SK-N-SH (cell line): ENCODE measurements around the gene GDAP2. TPM values are rescaled to one million over a fixed set of nuclear protein-coding genes. Genes with fewer than 3 reads are reported as not detected.

ENCODE experiments used
- CTCF ChIA-PET: fragments of 300-600, 350-600 bp; formaldehyde crosslinking; extraction: SDS; loops from one replicate; lab custom pipeline; 2021; lab: Yijun Ruan, JAX
- POLR2A ChIA-PET: fragments of 350-600 bp; sonication (Branson Sonifier 250); formaldehyde crosslinking; extraction: SDS; loops from one replicate; lab custom pipeline; 2020; ENCODE audit warnings: antibody characterized with exemption, inconsistent platforms; lab: Yijun Ruan, JAX
- DNase-seq: peaks from one replicate; pipeline ENCODE4 v3.0.0; 2012
- H2AFZ ChIP-seq: fragments of 200-600 bp; sonication (generic); 2 replicates; pipeline ENCODE4 v1.8.1; 2016; ENCODE audit warnings: antibody characterized with exemption, mild to moderate bottlenecking, low read depth
- H3F3A ChIP-seq: fragments of 200-600 bp; sonication (generic); replicated peaks from 2 replicates; pipeline ENCODE3; 2016; ENCODE audit warnings: antibody characterized with exemption, mild to moderate bottlenecking; ENCODE audit not compliant: insufficient read depth
- H3K27ac ChIP-seq, 2 experiments: fragments of 200-500 bp in 1 of 2; fragments of 200-600 bp in 1 of 2; sonication (Bioruptor generic) in 1 of 2; sonication (generic), shearing (Covaris generic) in 1 of 2; 2 replicates each; pipeline versions ENCODE4 v1.5.1 to v1.6.1; 2014 to 2016; ENCODE audit warnings: low read depth in 2 of 2, inconsistent platforms in 1 of 2, low read length in 1 of 2, mild to moderate bottlenecking in 1 of 2, mixed read lengths in 1 of 2
- H3K27me3 ChIP-seq: fragments of 200-600 bp; sonication (generic), shearing (Covaris generic); 2 replicates; pipeline ENCODE4 v1.6.1; 2016; ENCODE audit warnings: mixed run types; ENCODE audit not compliant: insufficient read depth
- H3K36me3 ChIP-seq, 2 experiments: fragments of 200-500 bp in 1 of 2; fragments of 200-600 bp in 1 of 2; sonication (Bioruptor generic) in 1 of 2; sonication (generic) in 1 of 2; replicated peaks in 1 of 2; 2 replicates each; pipeline versions ENCODE3 to v1.5.1; 2014 to 2016; ENCODE audit warnings: low read length in 1 of 2, mild to moderate bottlenecking in 1 of 2; ENCODE audit not compliant: insufficient read depth in 2 of 2, control insufficient read depth in 1 of 2
- H3K4me1 ChIP-seq, 2 experiments: fragments of 200-500 bp in 1 of 2; fragments of 200-600 bp in 1 of 2; sonication (Bioruptor generic) in 1 of 2; sonication (generic), shearing (Covaris generic) in 1 of 2; 2 replicates each; pipeline versions ENCODE4 v1.5.1 to v1.6.1; 2014 to 2016; ENCODE audit warnings: low read depth in 1 of 2, low read length in 1 of 2, mixed run types in 1 of 2; ENCODE audit not compliant: insufficient read depth in 2 of 2, control insufficient read depth in 1 of 2
- H3K4me2 ChIP-seq: fragments of 200-600 bp; sonication (generic), shearing (Covaris generic); 2 replicates; pipeline ENCODE4 v1.6.1; 2017; ENCODE audit warnings: mixed run types
- H3K4me3 ChIP-seq, 2 experiments: fragments of 200-500 bp in 1 of 2; fragments of 200-600 bp in 1 of 2; sonication (Bioruptor generic) in 1 of 2; sonication (generic), shearing (Covaris generic) in 1 of 2; 2 replicates each; pipeline versions ENCODE4 v1.5.1 to v1.8.1; 2014 to 2016; ENCODE audit warnings: low read depth in 2 of 2, inconsistent platforms in 1 of 2, low read length in 1 of 2, mild to moderate bottlenecking in 1 of 2, mixed read lengths in 1 of 2, moderate library complexity in 1 of 2
- H3K79me2 ChIP-seq: fragments of 200-600 bp; sonication (generic); 2 replicates; pipeline ENCODE4 v1.8.1; 2017; ENCODE audit warnings: mild to moderate bottlenecking; ENCODE audit not compliant: insufficient read depth
- H3K9ac ChIP-seq: fragments of 200-600 bp; sonication (generic); 2 replicates; pipeline ENCODE4 v1.6.1; 2017; ENCODE audit warnings: mixed run types
- H3K9me2 ChIP-seq: fragments of 200-600 bp; sonication (generic); 2 replicates; pipeline ENCODE4 v1.6.1; 2017; ENCODE audit warnings: mixed run types
- H3K9me3 ChIP-seq: fragments of 200-600 bp; sonication (generic); 2 replicates; pipeline ENCODE4 v1.6.1; 2017; ENCODE audit warnings: mixed run types, mild to moderate bottlenecking, moderate library complexity
- H4K20me1 ChIP-seq: fragments of 200-600 bp; sonication (generic); 2 replicates; pipeline ENCODE4 v1.6.1; 2017; ENCODE audit warnings: mild to moderate bottlenecking, mixed run types; ENCODE audit not compliant: insufficient read depth
- ELF1 ChIP-seq: IDR thresholded peaks from 2 replicates; pipeline ENCODE4 v1.4.0; 2012
- EP300 ChIP-seq, 2 experiments: IDR thresholded peaks; 2 replicates each; pipeline versions ENCODE4 v1.4.0 to v1.6.1; 2012; ENCODE audit warnings: borderline replicate concordance in 1 of 2, low read depth in 1 of 2, low read length in 1 of 2
- EZH2phosphoT487 ChIP-seq: fragments of 200-600 bp; sonication (generic); IDR thresholded peaks from 2 replicates; pipeline ENCODE4 v1.6.1; 2017; ENCODE audit warnings: low read depth, mixed run types, mild to moderate bottlenecking, antibody characterized with exemption, moderate library complexity, borderline replicate concordance
- FOSL2 ChIP-seq: IDR thresholded peaks from 2 replicates; pipeline ENCODE4 v1.4.0; 2012; ENCODE audit warnings: low read depth, mild to moderate bottlenecking, moderate library complexity, borderline replicate concordance
- GABPA ChIP-seq: IDR thresholded peaks from 2 replicates; pipeline ENCODE4 v1.4.0; 2012; ENCODE audit warnings: low read depth, mild to moderate bottlenecking
- GATA2 ChIP-seq: sonication (generic); formaldehyde crosslinking; IDR thresholded peaks from 2 replicates; pipeline ENCODE4 v1.5.0; 2020; ENCODE audit warnings: mild to moderate bottlenecking, missing genetic modification reagents
- JUND ChIP-seq: IDR thresholded peaks from 2 replicates; pipeline ENCODE4 v1.4.0; 2012
- RAD21 ChIP-seq: IDR thresholded peaks from 2 replicates; pipeline ENCODE4 v1.6.1; 2012; ENCODE audit warnings: mild to moderate bottlenecking, low read length
- RFX5 ChIP-seq: IDR thresholded peaks from 2 replicates; pipeline ENCODE4 v1.6.1; 2012; ENCODE audit warnings: mild to moderate bottlenecking, improper control_type of control experiment, low read length
- RXRA ChIP-seq: IDR thresholded peaks from 2 replicates; pipeline ENCODE4 v1.4.0; 2012; ENCODE audit warnings: low read depth, mild to moderate bottlenecking, borderline replicate concordance
- SIN3A ChIP-seq: IDR thresholded peaks from 2 replicates; pipeline ENCODE4 v1.6.1; 2012; ENCODE audit warnings: low read depth, mild to moderate bottlenecking, low read length, moderate library complexity, borderline replicate concordance
- SMC3 ChIP-seq: IDR thresholded peaks from 2 replicates; pipeline ENCODE4 v1.6.1; 2012; ENCODE audit warnings: low read depth, low read length, improper control_type of control experiment
- TCF12 ChIP-seq: IDR thresholded peaks from 2 replicates; pipeline ENCODE4 v1.4.0; 2012
- YY1 ChIP-seq: IDR thresholded peaks from 2 replicates; pipeline ENCODE4 v1.4.0; 2012; ENCODE audit warnings: low read depth, mild to moderate bottlenecking
- WGBS: methylation state at CpG from one replicate; pipeline ENCODE4 v1.1.6; 2017; ENCODE audit warnings: low lambda C conversion rate; 5-methylcytosine and 5-hydroxymethylcytosine counted together
- polyA plus RNA-seq, 3 experiments: library from polyadenylated mRNA; depleted of rRNA; stranded (reverse); fragments of >200 nt; gene quantifications; 2 replicates each; pipeline ENCODE4 v1.2.3, GENCODE V29; 2012
- TF ChIP-seq, protein P1 (sequence below): IDR thresholded peaks from 2 replicates; pipeline ENCODE4 v1.4.0; 2012; ENCODE audit warnings: low read depth, borderline replicate concordance
- TF ChIP-seq, protein P2 (sequence below): IDR thresholded peaks from 2 replicates; pipeline ENCODE4 v1.4.0; 2012; ENCODE audit warnings: low read depth
- TF ChIP-seq, protein P3 (sequence below): fragments of 150-350 bp; IDR thresholded peaks from 2 replicates; pipeline ENCODE4 v1.6.1; 2016; ENCODE audit warnings: mild to moderate bottlenecking, low read depth, low read length
- TF ChIP-seq, protein P4 (sequence below): fragments of 200-600 bp; sonication (generic); IDR thresholded peaks from 2 replicates; pipeline ENCODE4 v1.6.1; 2017; ENCODE audit warnings: antibody characterized with exemption, mild to moderate bottlenecking, moderate library complexity
- TF ChIP-seq, protein P5 (sequence below): IDR thresholded peaks from 2 replicates; pipeline ENCODE4; 2012

GDAP2 gene
- polyA plus RNA-seq, 1 of the 3 experiments (the other 2 are of a cell fraction): 5.6 TPM

DNA sequence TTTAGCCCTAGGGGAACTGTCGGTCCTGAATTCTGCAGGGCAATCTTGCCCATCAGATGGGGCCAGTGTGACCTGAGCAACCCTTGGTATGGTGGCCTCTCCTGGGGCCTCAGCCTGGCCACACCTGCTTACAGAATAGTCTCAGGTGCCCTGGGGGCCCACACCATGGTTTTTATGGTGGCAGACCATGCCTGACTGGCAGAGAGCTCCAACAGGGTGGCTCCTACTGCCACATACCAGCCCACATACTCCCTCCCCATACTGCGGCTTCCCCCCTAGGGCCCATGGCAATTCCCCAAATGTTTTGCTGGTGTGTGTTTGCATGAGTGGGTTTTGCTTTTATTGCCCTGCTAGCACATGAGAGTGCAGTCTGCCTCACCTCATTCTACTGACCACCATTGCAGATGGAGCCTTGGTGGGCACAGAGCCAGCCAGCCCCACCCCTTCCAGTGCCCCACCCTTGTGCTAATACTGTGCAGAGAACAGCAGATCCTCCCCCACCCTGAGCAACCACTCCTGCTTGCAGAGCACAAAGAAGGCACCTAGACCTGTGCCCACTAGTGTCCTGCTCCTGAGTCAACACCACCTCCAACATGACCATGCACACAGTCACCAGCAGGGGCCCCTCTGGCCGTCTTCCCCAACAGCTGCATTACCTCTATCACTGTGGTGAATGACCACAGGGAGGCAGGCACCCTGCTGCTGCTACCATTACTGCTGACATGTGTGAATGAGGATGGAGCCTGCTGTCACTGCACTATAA, 86.8 kb downstream of the GDAP2 start (continued):
- TF ChIP-seq, protein P1, sequence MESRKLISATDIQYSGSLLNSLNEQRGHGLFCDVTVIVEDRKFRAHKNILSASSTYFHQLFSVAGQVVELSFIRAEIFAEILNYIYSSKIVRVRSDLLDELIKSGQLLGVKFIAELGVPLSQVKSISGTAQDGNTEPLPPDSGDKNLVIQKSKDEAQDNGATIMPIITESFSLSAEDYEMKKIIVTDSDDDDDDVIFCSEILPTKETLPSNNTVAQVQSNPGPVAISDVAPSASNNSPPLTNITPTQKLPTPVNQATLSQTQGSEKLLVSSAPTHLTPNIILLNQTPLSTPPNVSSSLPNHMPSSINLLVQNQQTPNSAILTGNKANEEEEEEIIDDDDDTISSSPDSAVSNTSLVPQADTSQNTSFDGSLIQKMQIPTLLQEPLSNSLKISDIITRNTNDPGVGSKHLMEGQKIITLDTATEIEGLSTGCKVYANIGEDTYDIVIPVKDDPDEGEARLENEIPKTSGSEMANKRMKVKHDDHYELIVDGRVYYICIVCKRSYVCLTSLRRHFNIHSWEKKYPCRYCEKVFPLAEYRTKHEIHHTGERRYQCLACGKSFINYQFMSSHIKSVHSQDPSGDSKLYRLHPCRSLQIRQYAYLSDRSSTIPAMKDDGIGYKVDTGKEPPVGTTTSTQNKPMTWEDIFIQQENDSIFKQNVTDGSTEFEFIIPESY: no peak
- TF ChIP-seq GABPA (no peak), EP300 (IDR thresholded peaks at IDR 0.05; ENCODE audit: borderline replicate concordance in 1 of 2, low read depth in 1 of 2, low read length in 1 of 2) (no peak), YY1 (no peak), RFX5 (no peak), FOSL2 (no peak), JUND (no peak), SMC3 (no peak)
- TF ChIP-seq, protein P2, sequence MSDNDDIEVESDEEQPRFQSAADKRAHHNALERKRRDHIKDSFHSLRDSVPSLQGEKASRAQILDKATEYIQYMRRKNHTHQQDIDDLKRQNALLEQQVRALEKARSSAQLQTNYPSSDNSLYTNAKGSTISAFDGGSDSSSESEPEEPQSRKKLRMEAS: no peak
- TF ChIP-seq, protein P3, sequence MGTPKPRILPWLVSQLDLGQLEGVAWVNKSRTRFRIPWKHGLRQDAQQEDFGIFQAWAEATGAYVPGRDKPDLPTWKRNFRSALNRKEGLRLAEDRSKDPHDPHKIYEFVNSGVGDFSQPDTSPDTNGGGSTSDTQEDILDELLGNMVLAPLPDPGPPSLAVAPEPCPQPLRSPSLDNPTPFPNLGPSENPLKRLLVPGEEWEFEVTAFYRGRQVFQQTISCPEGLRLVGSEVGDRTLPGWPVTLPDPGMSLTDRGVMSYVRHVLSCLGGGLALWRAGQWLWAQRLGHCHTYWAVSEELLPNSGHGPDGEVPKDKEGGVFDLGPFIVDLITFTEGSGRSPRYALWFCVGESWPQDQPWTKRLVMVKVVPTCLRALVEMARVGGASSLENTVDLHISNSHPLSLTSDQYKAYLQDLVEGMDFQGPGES: no peak

DNA sequence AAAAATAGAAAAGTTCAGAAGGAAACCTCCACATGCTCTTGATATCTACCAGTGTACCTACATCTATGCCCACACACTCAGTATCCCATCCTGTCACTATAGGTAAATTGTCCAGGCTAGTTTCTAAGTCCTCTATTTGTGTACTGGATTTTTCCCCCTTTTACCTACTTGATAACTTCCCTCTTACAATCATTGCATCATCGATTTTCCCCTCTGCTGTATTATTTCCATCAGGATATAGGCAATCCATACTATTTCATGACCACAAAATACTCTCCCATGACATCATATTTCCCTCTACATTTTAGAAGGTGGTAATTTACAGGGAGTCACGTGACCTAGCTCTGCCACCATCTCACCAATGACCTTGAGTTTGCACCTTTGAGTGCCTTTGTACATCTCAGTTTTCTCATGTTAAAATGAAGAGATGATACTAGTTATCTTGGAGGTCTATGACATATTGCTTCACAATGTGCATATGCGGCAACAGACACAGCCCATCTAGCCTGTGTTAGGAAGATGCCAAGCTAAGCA, 88.2 kb downstream of the GDAP2 start:
- WGBS: 96% methylated on average over 3 of the region's 3 CpGs
- no peaks in the 10 kb centered on the region for H3K79me2 ChIP-seq
- H2AFZ ChIP-seq: no peak overlapping the region
- H3K27me3 ChIP-seq: no peaks in the 10 kb centered on the region
- peaks cover 0 to 8% of the 10 kb centered on the region in 2 experiments for H3K36me3 ChIP-seq
- 0 out of 4 replicates have a peak, but pooled peaks cover 0 to 3% of the 10 kb centered on the region in 2 experiments for H3K4me1 ChIP-seq
- TF ChIP-seq RXRA (no peak), ELF1 (no peak), RFX5 (no peak), GATA2 (CRISPR knock-in tag) (no peak), RAD21 (no peak), SIN3A (no peak), TCF12 (no peak), EZH2phosphoT487 (no peak), EP300 (IDR thresholded peaks at IDR 0.05; ENCODE audit: borderline replicate concordance in 1 of 2, low read depth in 1 of 2, low read length in 1 of 2) (no peak)
- TF ChIP-seq, protein P4, sequence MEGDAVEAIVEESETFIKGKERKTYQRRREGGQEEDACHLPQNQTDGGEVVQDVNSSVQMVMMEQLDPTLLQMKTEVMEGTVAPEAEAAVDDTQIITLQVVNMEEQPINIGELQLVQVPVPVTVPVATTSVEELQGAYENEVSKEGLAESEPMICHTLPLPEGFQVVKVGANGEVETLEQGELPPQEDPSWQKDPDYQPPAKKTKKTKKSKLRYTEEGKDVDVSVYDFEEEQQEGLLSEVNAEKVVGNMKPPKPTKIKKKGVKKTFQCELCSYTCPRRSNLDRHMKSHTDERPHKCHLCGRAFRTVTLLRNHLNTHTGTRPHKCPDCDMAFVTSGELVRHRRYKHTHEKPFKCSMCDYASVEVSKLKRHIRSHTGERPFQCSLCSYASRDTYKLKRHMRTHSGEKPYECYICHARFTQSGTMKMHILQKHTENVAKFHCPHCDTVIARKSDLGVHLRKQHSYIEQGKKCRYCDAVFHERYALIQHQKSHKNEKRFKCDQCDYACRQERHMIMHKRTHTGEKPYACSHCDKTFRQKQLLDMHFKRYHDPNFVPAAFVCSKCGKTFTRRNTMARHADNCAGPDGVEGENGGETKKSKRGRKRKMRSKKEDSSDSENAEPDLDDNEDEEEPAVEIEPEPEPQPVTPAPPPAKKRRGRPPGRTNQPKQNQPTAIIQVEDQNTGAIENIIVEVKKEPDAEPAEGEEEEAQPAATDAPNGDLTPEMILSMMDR: no peak
- TF ChIP-seq, protein P5, sequence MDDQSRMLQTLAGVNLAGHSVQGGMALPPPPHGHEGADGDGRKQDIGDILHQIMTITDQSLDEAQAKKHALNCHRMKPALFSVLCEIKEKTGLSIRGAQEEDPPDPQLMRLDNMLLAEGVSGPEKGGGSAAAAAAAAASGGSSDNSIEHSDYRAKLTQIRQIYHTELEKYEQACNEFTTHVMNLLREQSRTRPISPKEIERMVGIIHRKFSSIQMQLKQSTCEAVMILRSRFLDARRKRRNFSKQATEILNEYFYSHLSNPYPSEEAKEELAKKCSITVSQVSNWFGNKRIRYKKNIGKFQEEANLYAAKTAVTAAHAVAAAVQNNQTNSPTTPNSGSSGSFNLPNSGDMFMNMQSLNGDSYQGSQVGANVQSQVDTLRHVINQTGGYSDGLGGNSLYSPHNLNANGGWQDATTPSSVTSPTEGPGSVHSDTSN: no peak
- no peaks in the 10 kb centered on the region for H4K20me1 ChIP-seq
- DNase-seq: no peak
- no peak overlapping the region for H3K4me3 ChIP-seq
- ChIA-PET CTCF (no interaction called here), POLR2A (no interaction called here)
- H3K4me2 ChIP-seq: no peak overlapping the region
- no peak overlapping the region for H3K27ac ChIP-seq
- H3F3A ChIP-seq: peaks cover 3% of the 10 kb centered on the region
- H3K9me2 ChIP-seq: no peaks in the 10 kb centered on the region
- no peak overlapping the region for H3K9ac ChIP-seq
- H3K9me3 ChIP-seq: no peaks in the 10 kb centered on the region
